B cell (primary cell): ENCODE data around the gene CCN5.

Experiments
- CTCF ChIP-seq: fragments of 200-600 bp; IDR thresholded peaks from one replicate; pipeline ENCODE4 v1.8.0; 2022; ENCODE audit warnings: antibody characterized with exemption, mild to moderate bottlenecking
- EZH2 ChIP-seq: IDR thresholded peaks from 2 replicates; pipeline ENCODE4 v1.6.1; 2012; ENCODE audit warnings: borderline replicate concordance, low read depth, mild to moderate bottlenecking, moderate library complexity, low read length; ENCODE audit not compliant: insufficient read depth, poor library complexity, severe bottlenecking

DNA sequence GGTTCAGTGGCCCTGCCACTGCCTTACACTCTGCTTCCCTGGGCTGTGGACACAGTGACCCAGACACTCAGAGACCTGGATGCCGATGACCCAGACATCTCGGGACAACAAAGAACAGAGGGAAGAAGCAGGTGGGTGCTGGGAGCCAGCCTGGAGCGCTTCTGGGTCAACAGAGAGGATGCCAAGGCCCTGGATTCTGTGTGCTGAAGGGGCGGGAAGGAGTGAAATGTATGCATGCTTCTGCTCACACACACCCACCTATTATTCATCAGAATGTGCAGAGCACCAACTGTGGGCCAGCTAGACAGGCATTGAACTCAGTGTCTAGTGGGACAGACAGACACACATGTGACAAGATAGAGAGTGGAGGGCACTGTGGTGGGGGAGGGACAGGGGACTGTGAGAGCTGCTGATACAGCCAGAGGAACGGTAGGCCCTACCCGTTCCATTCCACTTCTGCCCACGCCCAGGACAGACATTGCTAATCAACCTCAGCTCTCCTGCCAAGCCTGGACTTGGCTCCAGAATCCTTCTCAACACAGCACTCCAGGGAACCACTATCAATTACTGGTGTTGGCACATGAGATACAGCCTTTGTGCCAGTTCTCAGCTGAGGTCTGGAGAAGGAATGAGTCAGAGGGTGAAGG lies 50.7 kb downstream of the CCN5 start:
- TF ChIP-seq EZH2 (no peak), CTCF (no peak)
